Eye (tissue), 1 donor: ENCODE results near the gene ADAMTS13.

ENCODE experiments used
- DNase-seq: peaks from one replicate; pipeline ENCODE4 v3.0.0-alpha.2; 2015

The ADAMTS13 gene

DNA sequence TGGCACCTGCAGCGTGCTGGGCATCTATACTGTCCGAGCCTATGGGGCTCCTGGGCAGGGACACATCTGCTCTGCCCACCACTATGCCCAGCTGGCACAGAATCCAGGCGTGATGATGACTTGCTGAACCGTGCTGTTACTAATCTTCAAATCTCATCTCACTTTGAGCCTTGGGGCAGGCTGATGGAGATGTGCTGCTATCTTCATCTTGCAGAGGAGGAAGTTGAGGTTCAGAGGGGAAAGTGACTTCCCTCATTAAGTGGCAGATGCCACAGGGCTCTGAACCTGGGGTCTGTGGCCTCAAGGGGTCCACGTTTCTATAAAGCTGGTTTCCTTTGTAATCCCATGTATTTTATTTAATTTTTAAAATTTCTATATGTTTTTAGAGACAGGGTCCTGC is 52.0 kb downstream of the ADAMTS13 start:
- no peak for DNase-seq

DNA sequence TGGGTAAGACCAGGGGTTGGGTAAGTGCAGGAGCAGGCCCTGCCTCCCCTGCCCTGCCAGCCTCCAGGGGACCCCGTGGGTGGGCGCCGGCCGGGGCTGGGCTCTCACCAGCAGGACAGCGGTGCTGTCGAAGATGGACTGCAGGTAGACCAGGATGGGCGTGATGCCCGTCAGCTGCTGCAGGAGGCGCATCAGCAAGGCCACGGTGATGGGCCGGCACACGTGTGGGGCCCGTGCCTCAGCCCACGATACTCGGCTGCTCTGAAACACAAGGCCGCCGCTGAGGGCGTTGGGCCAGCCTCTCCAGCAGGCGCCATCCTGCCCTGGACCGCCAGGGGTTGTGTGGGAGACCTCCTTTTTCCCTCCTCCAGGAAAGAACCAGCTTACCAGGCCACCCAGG is 52.7 kb downstream of the ADAMTS13 start:
- DNase-seq: no peak

DNA sequence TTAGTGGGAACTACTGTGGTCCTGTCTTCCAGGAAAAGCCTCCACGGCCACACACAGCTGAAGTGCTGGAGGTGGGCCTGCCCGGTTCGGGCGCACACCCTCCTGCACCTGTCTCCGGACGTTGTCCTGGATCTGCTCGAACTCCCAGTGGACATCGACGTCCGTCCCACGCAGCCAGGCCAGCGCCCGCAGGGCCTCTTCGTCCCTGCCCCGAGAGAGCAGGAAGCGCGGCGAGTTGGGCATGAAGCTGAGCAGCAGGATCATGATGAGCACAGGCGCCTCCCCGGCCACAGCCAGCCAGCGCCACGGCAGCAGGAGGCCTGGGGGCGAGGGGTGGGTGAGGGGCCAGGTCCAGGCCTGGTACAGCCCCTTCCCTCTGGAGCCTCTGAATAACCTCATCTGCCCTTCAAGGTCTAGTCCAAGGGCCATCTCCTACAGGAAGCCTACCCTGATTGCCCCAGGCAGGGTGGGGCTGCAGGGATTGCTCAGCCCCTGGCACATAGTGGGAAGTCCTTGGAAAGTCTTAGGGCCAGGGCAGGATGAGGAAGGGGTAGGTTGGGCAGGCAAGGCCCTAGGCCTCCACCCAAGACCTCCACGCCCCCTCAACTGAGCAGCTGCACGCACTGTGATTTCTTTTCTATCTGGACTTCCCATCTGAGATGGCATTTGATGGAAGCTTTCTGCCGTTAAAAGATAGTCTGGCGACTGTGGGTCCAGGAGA is 53.3 kb downstream of the ADAMTS13 start:
- DNase-seq: no peak

DNA sequence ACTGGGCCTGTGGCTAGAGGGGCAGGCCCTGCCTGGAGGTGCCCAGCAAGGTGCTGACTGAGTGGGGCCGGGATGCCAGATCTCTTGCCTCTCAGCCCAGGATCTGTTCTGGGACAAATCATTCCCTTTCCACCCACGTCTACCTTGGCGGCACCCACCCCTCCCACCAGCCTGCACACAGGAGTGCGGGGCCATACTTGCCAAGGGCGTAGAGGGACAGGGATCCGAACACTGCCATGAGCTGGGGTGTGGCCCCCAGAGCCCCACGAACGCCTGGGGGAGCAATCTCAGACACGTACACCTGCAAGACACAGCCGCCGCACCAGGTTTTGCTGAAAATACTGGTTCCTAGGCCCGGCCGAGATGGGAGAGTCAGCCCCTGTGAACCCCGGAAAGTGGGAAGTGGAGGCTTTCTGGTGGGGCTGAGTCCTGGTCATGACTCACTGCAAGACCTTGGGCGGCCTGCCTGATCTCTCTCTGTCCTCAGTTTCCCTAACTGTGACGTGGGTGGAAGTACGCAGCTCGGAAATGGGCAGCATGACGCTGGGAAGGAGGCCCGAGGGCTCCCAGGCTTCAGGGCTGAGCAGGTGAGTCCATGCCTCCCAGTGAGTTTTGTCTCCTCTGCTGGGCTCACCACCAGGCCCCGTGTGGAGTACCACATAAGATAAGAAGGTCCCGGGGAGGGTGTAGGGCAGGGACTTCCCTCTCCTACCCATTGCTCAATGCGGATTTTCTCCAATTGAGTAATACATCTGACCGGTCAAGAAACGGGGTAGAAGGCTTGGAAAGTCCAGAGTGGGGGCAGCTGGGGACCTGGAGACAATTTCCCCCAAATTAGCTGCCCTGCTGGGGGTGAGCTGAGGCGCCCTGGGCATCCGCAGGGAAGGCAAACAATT is 54.1 kb downstream of the ADAMTS13 start:
- no peak for DNase-seq

DNA sequence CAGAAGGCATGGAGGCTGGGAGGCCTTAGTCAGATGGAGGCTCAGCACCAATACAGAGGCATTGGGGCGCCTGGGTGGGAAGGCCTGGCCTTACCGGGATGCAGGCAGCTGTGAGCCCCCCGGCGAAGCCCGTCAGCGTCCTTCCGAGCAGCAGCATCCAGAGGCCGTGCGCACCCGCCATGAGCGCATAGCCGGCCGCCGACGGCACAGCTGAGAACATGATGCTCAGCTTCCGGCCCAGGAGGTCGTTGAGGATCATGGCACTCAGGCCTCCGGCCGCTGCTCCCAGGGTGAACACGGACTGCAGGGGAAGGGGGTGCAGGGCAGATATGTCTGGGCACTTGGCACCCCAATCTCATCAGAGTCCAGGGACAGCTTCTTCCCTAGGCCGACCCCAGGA is 54.8 kb downstream of the ADAMTS13 start:
- DNase-seq: no peak

DNA sequence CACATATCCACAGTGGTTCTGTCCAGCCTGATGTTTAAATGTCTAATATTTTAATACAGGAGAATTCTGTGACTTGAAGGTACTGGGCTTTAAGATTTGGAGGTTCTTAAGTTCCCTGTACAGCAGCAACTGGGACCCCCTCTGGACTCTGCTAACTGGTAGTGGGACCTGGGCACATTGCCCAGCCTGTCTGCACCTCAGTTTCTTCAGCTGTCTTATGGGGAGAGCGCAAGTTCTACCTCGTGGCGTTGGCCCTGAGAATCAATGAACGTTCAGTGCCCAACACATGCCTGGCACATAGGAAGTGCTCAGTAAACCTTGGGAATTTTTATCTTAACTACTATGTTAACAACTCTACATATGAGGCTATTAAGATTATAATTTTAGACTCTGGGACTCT is 55.3 kb downstream of the ADAMTS13 start:
- DNase-seq: no peak

DNA sequence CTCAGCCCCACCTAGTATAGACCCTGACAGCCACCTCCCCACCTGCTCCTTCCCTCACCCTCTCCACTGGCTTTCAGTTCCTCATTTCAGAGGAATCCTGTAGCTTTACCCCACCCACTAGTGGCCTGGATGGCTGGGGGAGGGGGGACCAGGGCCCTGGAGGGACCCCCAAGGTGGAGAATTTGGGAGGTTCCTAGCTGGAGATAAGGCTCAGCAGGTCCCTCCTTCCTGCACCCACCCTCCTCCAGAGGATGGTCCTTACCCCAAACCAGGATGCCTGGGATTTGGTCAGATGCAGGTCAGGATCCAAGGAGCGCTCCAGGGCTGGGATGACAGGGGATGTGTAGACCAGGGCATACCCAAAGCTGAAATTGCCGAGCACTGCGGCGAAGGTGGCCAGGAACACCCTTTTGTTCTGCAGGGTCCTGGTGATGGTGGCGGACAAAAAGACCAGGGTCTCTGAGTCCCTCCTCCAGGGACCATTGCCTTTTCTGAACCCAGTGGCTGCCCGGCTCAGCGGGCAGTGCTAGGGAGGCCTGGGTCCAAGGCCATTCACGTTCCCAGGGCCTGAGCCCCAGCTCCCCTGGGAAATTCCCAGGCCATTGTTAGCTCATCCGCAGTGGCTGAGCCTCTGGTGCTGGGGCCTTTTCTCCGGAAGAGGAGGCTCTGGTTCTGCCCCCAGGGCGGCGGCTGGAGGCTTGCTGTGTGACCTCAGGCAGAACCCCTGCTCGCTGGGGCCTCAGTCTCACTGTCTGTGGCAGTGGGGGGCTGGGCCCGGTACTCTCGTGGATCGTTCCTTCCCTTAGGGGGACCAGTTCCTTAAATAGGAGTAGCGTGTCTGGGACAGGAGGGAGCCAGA is 56.1 kb downstream of the ADAMTS13 start:
- peak; percentile 45 for DNase-seq

DNA sequence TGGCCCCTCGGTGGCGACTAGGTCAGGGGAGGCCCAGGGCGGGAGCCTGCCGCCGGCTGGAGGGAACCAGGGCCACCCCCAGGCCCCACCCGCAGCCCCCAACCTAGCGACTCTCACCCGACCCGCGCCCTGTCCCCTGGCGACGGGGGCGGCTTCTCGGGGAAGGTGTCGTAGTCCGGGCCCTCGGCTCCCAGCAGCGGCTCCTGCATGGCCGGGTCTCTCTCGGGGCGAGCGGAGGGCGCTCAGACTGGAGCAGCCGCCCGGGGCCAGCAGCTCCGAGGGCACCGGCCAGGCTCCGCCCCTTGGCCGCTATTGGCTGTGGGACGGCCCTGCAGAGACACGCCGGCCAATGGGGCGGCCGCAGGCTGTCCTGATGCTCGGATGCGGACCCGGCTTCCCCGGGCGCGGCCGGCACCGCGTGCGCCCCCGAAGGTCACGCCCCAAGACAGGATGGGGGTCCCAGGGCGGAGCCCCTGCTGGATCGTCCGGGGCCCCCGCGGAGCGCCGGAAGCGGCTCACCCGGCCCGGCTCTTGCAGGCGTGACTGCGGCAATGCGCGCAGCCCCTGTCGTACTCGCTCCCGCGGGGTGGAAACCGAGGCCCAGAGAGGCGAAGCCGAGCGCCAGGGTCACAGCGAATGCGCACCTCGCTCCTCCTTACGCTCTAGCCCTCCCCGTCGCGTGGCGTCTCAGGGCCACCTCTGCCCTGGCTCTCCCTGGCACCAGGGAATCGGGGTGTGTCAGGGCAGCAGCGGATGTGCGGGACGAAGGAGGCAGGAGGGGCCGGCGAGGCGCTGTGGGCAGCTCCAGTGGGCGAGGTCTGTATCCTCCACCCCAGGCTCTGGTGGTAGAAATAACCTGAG is 56.9 kb downstream of the ADAMTS13 start, which contains the start of gene SLC2A6:
Gene SLC2A6, minus strand, starts transcription at position 249 of the 861 bp plus-strand sequence. Its CDS starts 40 bp downstream, at position 209.
- DNase-seq: peak; percentile 93

DNA sequence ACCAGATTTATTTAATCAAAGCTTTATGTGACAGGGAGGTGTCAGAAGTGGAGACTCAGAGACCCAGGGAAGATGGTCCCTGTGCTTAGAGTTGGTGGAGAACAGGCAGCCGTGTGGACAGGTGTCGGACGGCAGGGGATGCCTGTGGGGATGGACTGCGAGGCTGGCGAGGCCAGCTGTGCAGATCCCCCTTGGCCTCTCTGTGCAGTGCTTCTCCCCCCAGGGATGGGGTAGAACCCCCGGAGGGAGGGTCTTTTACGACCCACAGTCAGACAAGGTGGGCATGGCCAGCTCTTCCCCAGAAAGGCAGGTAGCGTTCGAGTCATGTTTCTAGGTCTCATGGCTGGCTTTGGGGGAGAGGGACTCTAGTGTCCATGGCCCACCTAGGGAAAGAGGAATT is 61.4 kb downstream of the ADAMTS13 start:
- DNase-seq: no peak

DNA sequence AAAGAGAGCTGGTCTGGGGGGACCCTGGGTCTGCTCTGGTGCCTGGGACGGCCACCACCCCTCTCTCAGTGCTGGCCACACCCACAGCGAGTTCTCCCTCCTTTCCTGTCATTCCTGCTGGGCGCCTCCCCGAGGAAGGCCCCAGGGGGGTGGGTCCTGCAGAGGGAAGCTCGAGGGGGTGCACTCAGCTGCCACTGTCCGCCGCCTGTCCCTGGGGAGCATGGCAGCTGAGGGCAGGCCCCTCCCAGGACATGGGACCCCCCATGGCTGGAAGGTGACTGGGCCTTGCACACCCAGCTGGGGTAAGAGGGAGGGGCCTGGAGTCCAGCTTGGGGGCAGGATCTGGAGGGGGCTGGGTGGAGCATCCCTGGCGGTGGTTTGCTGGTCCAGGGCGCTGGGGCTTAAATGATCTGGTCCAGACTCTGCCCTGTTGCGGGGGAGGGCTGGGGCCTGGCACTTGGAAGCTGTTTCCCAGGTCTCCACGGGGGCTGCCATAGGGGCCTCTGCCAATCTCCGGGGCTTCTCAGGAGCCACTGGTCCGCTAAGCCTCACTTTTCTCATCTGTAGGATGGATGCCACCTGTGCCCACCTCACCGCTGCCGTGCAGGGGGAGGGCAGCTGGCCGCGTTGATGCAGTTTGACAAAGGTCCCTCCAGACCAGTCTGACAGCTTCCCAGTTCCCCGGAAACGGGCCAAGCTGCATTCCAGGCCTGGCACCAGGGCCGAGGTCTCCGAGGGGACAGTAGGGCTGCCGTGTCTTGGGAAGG is 62.7 kb downstream of the ADAMTS13 start:
- no peak for DNase-seq

DNA sequence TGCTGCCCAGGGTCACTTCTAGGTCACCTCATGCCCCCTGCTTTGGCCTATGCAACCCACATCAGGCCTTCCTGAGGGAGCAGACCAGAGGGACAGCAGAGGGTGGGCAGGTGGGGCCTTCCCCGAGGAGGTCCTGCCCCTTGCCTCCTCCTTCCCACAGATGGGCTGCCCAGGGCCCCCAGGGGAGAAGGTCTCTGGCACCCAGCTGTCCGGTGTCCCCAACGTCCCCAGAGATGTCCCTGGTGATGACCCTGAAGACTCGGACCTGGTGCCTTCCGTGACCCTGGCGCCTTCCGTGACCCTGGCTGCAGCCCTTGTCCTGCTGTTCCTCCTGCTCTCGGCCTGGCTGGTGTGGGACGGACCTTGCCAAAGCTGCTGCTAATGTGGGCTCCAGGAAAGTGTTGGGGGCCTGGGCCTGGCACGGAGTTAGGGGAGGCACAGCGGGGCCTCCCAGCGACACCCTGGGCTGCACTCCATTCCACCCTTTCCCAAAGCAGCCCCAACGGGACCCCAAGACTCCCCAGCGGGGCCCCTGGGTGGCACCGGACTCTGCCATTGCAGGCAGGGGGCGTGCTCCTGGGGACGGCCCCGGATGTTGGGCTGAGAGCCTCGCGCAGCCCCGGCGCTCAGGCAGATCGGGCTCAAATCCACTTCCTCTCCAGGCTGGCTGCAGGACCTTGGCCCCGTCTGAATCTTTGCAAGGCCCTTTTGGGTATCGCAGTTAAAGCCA is 63.5 kb downstream of the ADAMTS13 start:
- DNase-seq: no peak

DNA sequence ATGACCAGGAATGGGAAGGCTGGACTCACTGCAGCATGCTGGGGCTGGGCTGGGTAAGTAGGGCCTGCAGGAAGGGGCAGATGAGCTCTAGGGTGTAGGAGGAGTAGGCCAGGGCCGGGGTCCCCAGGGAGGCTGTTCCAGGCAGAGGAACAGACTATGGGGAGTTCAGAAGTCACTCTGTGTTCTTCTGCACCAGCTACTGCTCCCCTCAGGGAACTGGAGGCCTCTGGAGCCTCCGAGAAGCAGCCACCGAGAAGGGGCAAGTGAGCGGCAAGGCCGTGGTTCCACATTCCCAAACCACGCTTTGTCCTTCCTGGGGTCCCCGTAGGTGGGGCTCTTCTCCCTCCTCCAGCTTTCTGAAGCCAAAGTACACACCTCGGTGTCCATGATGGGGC is 65.2 kb downstream of the ADAMTS13 start:
- DNase-seq: no peak

DNA sequence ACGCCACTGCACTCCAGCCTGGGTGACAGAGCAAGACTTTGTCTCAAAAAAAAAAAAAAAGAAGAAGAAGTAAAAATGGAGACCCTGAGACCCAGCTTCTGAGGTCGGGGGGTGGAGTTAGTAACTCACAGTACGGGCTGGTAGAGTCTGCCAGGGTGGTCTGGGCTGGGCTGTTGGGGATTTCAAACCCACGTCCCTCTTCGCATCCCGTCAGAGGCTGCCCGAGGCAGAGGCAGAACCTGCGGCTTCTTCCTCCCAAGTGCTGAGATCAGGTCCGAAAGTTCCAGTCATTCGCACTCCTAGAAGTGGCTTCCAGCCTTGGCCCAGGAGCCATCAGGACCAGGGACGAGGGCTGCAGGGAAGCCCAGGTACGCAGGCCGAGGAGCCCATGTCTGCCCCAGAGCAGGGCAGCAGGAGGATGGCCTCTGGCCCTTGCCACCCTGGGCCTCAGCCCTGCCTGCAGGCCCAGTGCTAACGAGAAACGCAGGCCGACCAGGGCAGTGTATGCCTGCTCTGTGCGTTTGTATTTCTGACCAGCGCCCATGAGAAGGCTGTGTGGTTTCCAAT is 66.6 kb downstream of the ADAMTS13 start:
- DNase-seq: no peak

DNA sequence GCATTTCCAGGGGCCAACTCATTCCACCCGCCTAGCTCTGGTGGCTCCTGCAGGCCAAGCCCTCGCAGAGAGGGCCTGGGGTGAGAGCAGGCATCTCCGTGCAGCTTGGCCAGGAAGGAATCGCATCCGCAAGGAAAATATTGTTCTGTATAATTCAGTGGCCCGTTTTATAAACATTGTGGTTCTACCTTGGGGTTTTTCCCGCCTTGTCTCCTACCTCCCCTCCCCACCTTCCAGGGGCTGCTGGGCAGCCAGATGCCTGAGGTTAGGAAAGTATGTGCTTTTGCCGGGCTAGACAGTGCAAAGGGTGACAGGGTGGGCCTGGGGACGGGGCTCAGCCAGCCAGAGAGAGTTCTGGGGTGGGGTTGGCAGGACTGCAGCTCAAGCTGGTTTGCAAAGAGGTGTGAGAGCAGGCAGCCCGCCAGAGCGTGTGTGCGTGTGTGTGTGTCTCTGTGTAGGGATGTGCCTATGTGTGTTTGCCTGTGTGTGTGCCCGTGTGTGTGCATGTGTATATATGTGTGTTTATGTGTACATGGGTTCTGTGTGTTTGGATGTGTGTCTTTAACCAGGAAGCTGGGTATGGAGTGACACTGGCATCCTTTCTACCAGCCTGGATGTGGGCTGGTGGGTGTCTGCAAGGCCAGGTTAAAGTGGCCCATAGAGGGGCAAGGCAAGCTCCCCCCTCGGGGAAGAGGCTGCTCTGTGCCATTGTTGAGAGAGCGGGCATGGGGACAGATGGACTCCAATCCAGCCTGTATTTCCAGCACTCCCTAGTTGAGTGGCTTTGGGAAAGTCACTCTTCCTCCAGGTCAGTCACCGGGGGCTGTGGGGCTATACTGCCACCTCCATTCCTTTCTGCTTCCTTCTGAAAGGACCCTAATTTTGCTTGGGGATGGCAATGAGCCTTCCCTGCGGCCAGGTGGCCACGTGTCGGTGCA is 67.4 kb downstream of the ADAMTS13 start:
- DNase-seq: no peak

DNA sequence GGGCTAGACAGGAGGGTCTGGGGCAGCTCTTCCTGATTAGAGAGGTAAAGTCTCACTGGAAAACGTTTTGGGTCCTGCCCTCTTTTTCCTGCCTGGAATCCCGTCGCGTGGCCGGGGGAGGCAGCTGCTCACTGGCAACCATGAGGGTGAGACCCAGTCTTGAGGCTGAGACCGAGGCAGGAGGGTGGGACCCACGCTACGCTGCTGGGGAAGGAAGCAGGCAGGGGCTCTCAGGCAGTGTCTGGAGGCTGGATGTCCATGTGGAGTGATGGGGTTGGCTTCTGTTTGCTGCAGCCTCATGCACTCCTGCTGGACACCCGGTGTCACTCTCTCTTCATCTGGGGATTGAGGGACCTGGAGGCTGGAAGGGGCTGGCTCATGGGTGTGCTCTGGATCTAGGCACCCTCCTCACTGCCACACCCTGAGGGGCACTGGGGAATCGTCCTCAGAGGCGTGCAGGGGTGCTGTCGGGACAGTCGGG is 68.1 kb downstream of the ADAMTS13 start:
- DNase-seq: no peak

DNA sequence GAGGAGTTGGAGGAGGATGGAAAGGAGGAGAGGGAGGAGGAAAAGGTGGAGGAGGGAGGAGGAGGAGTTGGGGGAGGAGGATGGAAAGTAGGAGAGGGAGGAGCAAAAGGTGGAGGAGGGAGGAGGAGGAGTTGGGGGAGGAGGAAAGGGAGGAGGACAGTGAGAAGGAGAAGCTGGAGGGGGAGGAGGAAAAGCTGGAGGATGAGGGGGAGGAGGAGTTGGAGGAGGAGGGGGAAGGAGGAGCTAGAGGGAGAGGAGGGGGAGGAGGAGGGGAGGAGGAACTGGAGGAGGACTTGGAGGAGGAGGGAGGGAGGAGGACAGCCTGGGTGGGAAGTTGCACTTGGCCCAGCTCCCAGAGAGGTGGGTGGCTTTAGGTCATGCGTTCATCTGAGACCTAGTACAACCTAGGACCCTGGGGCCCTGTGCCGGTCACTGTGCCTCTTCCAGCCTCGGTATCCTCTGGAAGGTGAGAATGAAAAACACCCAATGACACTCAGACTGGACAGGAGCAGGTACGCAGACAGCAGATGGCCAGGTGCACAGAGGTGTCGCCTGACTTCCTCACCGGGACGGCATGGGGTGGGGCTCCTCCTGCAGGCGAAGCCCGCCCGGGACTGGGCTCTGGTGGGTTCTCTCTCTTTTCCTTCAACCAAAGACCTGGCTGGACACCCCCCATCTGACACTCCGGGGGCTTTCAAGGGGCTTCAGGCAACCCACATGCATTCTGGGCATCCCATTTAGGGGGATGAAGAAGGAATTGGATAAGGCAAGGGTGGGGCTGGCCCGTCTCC is 68.9 kb downstream of the ADAMTS13 start:
- DNase-seq: no peak

DNA sequence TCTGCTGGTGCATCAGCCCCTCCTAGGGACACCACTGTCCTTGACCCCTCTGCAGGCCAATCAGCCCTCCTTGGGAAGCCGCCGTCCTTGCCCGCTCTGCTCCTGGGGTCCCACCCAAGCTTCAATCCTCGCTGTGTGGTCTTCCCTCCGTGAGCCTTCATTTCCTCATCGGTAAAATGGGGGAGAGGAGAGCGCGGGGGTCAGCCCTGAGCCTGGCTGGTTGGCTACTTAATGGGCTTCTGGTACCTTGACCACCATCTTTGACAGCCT is 69.4 kb downstream of the ADAMTS13 start:
- DNase-seq: no peak
